Chondrocyte (in vitro differentiated cells): ENCODE results near the gene URAD. TPM values are rescaled to one million over a fixed set of nuclear protein-coding genes. Genes with fewer than 3 reads are reported as not detected.
A peak's percentile ranks its signal among the peaks of the same experiment; 100 is the strongest.

Source experiments
- DNase-seq: peaks from one replicate; pipeline ENCODE4 v3.0.0; 2021; ENCODE audit warnings: mixed read lengths, low spot score
- H3K27ac Mint-ChIP-seq: one replicate; pipeline ENCODE4 v1.8.0; 2021; ENCODE audit warnings: mild to moderate bottlenecking, moderate library complexity, mixed read lengths; ENCODE audit not compliant: unreplicated experiment
- H3K27me3 Mint-ChIP-seq: 2 replicates; pipeline ENCODE4 v1.8.0; 2021; ENCODE audit warnings: low read depth, mixed read lengths
- H3K36me3 Mint-ChIP-seq: 2 replicates; pipeline ENCODE4 v1.8.0; 2021; ENCODE audit warnings: low read depth, mixed read lengths
- H3K4me1 Mint-ChIP-seq: 2 replicates; pipeline ENCODE4 v1.8.0; 2021; ENCODE audit warnings: low read depth, mild to moderate bottlenecking, mixed read lengths
- H3K4me3 Mint-ChIP-seq: one replicate; pipeline ENCODE4 v1.8.0; 2021; ENCODE audit warnings: mild to moderate bottlenecking, moderate library complexity, mixed read lengths; ENCODE audit not compliant: unreplicated experiment
- H3K9me3 Mint-ChIP-seq: 2 replicates; pipeline ENCODE4 v1.8.0; 2021; ENCODE audit warnings: low read depth, mixed read lengths
- CTCF ChIP-seq: fragments of 200-600 bp; sonication (generic); IDR thresholded peaks from 2 replicates; pipeline ENCODE4 v1.5.0; 2021; ENCODE audit warnings: antibody characterized with exemption, mild to moderate bottlenecking, moderate library complexity
- total RNA-seq: library from RNA; stranded (reverse); gene quantifications from 3 replicates; pipeline ENCODE4 v1.2.1, GENCODE V29; 2021

Gene URAD
- total RNA-seq, 1 donor from 2014 or later = not detected

- Mint-ChIP-seq H3K27me3 (peaks cover 62% of the 10 kb centered on the region), H3K4me3 (peak overlapping the region; percentile 52), H3K9me3 (peaks cover 6% of the 10 kb centered on the region), H3K36me3 (no peaks in the 10 kb centered on the region), H3K27ac (no peak overlapping the region), H3K4me1 (peaks cover 11% of the 10 kb centered on the region)
- no peak for DNase-seq
- no peak for TF ChIP-seq CTCF
Measured at GRCh38 chr13:27952876-27953675, 35.4 kb downstream of the URAD start.

- Mint-ChIP-seq H3K36me3 (no peaks in the 10 kb centered on the region), H3K4me1 (no peaks in the 10 kb centered on the region), H3K9me3 (peaks cover 11% of the 10 kb centered on the region), H3K27ac (no peak overlapping the region), H3K4me3 (no peak overlapping the region), H3K27me3 (peaks cover 46% of the 10 kb centered on the region)
- no peak for TF ChIP-seq CTCF
- no peak for DNase-seq
Measured at GRCh38 chr13:27942972-27943371, 45.5 kb downstream of the URAD start.

GRCh38 chr13:27933580-27934328, 54.7 kb downstream of the URAD start:
- Mint-ChIP-seq H3K4me3 (no peak overlapping the region), H3K36me3 (no peaks in the 10 kb centered on the region), H3K27me3 (peaks cover 45% of the 10 kb centered on the region), H3K9me3 (peaks cover 8% of the 10 kb centered on the region), H3K4me1 (no peaks in the 10 kb centered on the region), H3K27ac (no peak overlapping the region)
- no peak for TF ChIP-seq CTCF
- DNase-seq = no peak

GRCh38 chr13:27933118-27933517, 55.4 kb downstream of the URAD start:
- H3K9me3 Mint-ChIP-seq = peaks cover 8% of the 10 kb centered on the region
- peaks cover 2% of the 10 kb centered on the region for H3K36me3 Mint-ChIP-seq
- no peak overlapping the region for H3K27ac Mint-ChIP-seq
- H3K4me3 Mint-ChIP-seq = no peak overlapping the region
- peaks cover 51% of the 10 kb centered on the region for H3K27me3 Mint-ChIP-seq
- TF ChIP-seq CTCF = no peak
- DNase-seq = no peak
- H3K4me1 Mint-ChIP-seq = no peaks in the 10 kb centered on the region

- Mint-ChIP-seq H3K27me3 (peaks cover 77% of the 10 kb centered on the region), H3K27ac (no peak overlapping the region), H3K4me1 (no peaks in the 10 kb centered on the region), H3K36me3 (peaks cover 6% of the 10 kb centered on the region), H3K9me3 (peaks cover 11% of the 10 kb centered on the region), H3K4me3 (no peak overlapping the region)
- TF ChIP-seq CTCF = no peak
- DNase-seq = no peak
Measured at GRCh38 chr13:27929868-27930267, 58.6 kb downstream of the URAD start.
